Left ventricle myocardium superior (tissue), 1 donor: Measurements from ENCODE around the gene MAP3K5. TPM values are rescaled to one million over a fixed set of nuclear protein-coding genes. Genes with fewer than 3 reads are reported as not detected.
A peak's percentile ranks its signal among the peaks of the same experiment; 100 is the strongest.
"Not testable (repeated sequence)": the region's sequence is repeated elsewhere in the genome, so short reads cannot be mapped to it uniquely, and the experiment has no call there.

Source experiments
- ATAC-seq: fragments of 200-7000 bp; cut with Tn5 transposase; one replicate; pipeline ENCODE4 v1.9.1; 2020; ENCODE audit warnings: mild to moderate bottlenecking, moderate library complexity
- DNase-seq: peaks from one replicate; pipeline ENCODE4 v3.0.0-alpha.2; 2020
- intact Hi-C: fragments of 100-400 bp; cut with micrococcal nuclease; formaldehyde crosslinking; loops from one replicate; pipeline ENCODE4 v1.11.0; 2022
- total RNA-seq: library from RNA; stranded (reverse); fragmentation: NEBNext Ultra II Directional; extraction: Animal tissue kit (Norgen Biotek cat#: 25700); gene quantifications from one replicate; pipeline ENCODE4 v1.2.1, GENCODE V29; 2021
- donor health status: DM: no; HTN: yes; CAD: no; lungs with severe emphysema.

MAP3K5 gene
- total RNA-seq, 1 donor from 2014 or later = 38.5 TPM

GRCh38 chr6:136604928-136605510 lies 187.3 kb downstream of the MAP3K5 start:
- intact Hi-C loops = no loop called here
- no peak for DNase-seq
- peak; percentile 13 for ATAC-seq

GRCh38 chr6:136604328-136604825 lies 187.9 kb downstream of the MAP3K5 start:
- ATAC-seq (no peak), DNase-seq (no peak)
- intact Hi-C loops = no loop called here

GRCh38 chr6:136600818-136601217 lies 191.5 kb downstream of the MAP3K5 start:
- DNase-seq = no peak
- intact Hi-C loops = no loop called here
- ATAC-seq = peak; percentile 57

DNA sequence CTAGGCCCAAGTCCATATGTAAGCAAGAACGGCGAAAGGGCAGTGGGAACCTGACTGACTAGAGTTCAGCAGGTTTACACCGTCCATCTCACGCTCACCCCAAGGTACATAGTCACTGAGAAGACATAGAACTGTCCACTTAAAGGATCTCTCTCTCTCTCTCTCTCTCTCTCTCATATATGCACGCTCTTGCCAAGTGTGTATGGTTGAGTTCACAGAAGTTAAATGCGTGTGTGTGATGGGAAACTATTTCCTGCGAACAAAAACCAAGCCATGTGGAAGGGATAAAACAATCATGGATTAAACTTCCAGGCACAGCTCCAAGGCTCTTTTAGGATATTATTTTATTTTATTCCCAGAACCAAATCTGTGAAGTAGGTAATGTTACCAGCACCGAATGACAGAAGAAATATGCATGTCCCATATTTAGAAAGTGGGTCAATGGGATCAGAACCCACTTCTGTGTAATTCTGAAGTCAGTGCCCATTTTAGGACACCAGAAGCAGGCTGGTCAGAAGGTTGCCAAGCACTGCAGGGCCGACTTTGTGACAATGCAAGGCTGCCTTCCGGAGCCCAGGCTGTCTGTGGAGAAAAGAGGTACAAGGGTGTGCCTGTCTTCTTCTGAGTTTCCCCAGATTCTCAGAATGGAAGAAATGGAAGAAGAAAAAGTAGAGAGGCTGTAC lies 192.8 kb downstream of the MAP3K5 start:
- intact Hi-C loops = no loop called here
- no peak for DNase-seq
- peak; percentile 81 for ATAC-seq

- intact Hi-C loops = no loop called here
- ATAC-seq (no peak), DNase-seq (no peak)
These were observed 194.2 kb downstream of the MAP3K5 start for GRCh38 chr6:136598048-136598447.

GRCh38 chr6:136594671-136595070 lies 197.6 kb downstream of the MAP3K5 start:
- DNase-seq (no peak), ATAC-seq (no peak)
- intact Hi-C loops = no loop called here

DNA sequence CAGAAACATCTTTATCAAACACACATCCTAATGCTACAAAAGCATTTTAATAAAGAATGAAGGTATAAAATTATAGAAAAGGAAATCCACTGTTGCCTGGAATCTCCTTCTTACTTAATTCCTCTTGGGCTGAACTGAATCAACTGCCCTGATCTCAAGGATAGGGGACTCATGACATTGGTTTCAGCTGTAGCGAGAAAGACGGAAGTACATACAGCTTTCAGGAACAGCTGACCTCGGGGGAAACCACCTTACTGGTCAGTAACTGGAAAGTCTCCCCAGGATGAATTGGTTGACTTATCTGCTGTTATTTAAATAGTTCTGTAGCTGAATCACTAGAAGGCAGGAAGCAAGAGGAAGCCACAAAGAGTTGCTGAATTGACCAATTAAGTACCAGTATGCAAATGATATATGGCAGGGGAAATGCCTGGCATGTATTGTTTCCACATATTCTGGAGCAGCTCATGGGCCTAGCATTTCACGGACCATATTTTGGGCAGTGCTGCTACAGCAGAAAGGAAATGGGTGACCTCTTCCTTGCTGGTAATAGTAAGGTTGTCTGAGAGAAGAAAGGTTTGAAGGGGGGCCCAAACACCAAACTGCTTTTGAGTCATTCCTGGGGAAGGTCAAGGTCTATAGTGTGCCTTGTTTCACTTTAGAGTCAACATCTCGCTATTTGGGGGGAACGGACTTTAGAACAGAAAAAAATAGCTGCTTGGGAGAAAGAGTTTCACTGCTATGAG lies 198.4 kb downstream of the MAP3K5 start:
- intact Hi-C loops = no loop called here
- no peak for DNase-seq
- ATAC-seq = peak; percentile 40

- DNase-seq (no peak), ATAC-seq (no peak)
- intact Hi-C loops = no loop called here
These were observed 199.2 kb downstream of the MAP3K5 start for GRCh38 chr6:136592930-136593673.

DNA sequence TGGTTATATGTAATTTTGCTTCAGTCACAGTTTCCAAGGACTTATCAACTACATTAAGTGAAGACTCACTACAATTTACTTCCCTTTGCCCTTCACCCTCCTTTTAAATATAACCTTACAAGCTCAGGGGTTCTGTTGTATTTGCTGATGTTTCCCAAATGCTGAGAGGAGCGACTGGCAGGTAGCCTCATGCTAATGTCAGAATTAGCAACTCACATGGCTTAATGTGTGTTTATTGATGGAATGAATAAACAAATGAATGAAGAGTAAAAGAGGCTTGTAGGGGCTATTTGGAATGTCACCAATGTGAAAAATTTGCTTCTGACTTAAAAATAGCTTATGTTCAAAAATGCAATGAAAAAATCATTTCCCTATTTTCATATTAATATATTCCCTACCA lies 200.7 kb downstream of the MAP3K5 start:
- no peak for ATAC-seq
- intact Hi-C loops = no loop called here
- no peak for DNase-seq

DNA sequence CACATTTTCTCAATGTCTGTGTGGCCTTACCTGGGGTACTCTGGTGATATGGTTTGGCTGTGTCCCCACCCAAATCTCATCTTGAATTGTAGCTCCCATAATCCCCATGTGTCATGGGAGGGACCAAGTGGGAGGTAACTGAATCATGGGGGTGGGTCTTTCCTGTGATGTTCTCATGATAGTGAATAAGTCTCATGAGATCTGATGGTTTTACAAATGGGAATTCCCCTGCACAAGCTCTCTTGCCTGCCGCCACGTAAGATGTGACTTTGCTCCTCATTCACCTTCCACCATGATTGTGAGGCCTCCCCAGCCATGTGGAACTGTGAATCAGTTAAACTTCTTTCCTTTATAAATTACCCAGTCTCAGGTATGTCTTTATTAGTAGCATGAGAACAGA lies 201.4 kb downstream of the MAP3K5 start:
- ATAC-seq, intact Hi-C loops: not testable (repeated sequence)

DNA sequence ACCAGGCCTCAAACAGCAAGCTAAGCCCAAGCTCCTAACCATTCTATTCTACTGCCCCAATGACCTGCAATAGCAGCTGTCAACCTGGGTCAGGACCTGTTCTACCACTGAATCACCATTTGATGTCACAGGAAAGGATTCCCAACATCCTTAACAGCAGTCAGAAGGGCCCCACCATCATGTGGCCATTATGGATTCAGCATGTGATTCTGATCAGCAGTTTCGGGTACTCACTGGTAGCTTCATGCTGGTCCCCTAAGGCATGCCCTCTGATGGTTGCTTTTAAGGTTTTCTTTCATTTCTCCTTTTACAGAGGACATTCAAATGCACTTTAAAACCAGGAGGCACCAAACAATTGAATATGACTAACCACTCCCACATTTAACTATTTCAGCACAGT lies 204.8 kb downstream of the MAP3K5 start:
- intact Hi-C loops = no loop called here
- DNase-seq (no peak), ATAC-seq (no peak)

More for the DNA sequence above, 201.4 kb downstream of the MAP3K5 start:
- DNase-seq = not testable (repeated sequence)

DNA sequence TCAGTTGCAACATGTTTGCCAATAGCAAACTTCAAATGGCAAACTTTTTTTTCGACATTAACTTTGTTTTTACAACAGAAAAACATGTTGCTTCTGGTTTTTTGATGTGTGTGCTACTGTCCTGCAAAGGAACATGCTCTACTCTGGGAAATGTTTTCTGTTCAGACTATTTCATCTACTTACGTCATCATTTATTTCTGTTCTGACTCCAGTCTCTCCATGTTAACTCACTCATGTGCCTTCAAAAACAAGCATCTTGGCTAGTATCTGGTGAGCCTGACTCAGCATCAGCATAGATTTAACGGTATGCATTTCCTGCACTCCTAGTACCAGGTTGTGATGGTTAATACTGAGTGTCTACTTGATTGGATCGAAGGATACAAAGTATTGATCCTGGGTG lies 206.0 kb downstream of the MAP3K5 start:
- intact Hi-C loops = no loop called here
- DNase-seq (no peak), ATAC-seq (peak; percentile 86)

GRCh38 chr6:136585523-136585922 lies 206.8 kb downstream of the MAP3K5 start:
- DNase-seq, ATAC-seq, intact Hi-C loops: not testable (repeated sequence)

GRCh38 chr6:136584290-136584689 lies 208.0 kb downstream of the MAP3K5 start:
- intact Hi-C loops, DNase-seq, ATAC-seq: not testable (repeated sequence)

- no peak for DNase-seq
- intact Hi-C loops = no loop called here
- peak; percentile 34 for ATAC-seq
These were observed 209.4 kb downstream of the MAP3K5 start for GRCh38 chr6:136582711-136583471.

- ATAC-seq (no peak), DNase-seq (no peak)
- intact Hi-C loops = no loop called here
These were observed 212.5 kb downstream of the MAP3K5 start for GRCh38 chr6:136579800-136580199.

GRCh38 chr6:136576821-136577220 lies 215.5 kb downstream of the MAP3K5 start:
- ATAC-seq (no peak), DNase-seq (no peak)
- intact Hi-C loops = no loop called here

- intact Hi-C loops = no loop called here
- no peak for DNase-seq
These were observed 220.8 kb downstream of the MAP3K5 start for GRCh38 chr6:136571496-136571895.

DNA sequence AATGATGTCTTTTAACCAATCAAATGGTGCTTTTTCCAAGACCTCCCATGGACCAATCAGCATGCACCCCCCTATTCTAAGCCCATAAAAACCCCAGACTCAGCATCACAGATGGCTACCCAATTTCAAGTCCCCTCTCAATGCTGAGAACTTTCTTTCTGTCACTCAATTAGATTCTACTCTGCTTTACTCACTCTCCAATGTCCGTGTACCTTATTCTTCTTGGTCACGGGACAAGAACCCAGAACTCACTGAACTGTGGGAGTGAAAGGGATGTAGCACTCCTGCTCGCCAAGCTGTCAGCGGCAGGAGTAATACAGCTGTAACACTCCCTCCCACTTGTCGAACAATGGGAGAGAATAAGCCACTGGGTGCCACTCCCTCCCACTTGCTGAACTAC lies 221.2 kb downstream of the MAP3K5 start:
- no peak for ATAC-seq
- no peak for DNase-seq
- intact Hi-C loops = no loop called here

More at GRCh38 chr6:136571496-136571895, 220.8 kb downstream of the MAP3K5 start:
- no peak for ATAC-seq
